ENCODE results near the gene RABGAP1L. TPM values are rescaled to one million over a fixed set of nuclear protein-coding genes. Genes with fewer than 3 reads are reported as not detected.

Gene RABGAP1L
- total and polyA plus RNA-seq, 2 donors (not counting 3 experiments of a cell fraction or from before 2014, with no cell fraction given): 6.4 to 22.2 TPM

- no peaks in the 10 kb centered on the region for H3K9me3 ChIP-seq (replicated peaks; ENCODE audit: control insufficient read depth, insufficient read depth, low read length)
- DNase-seq (ENCODE audit: low read depth, low spot score) (peak; percentile 85), FAIRE-seq (peak; percentile 85)
- dilution Hi-C loops (cut with MboI; ENCODE audit: extremely low pct_ligation_motif_present, low sequenced_read_pairs) (no loop called here), intact Hi-C loops (cut with micrococcal nuclease) (loop anchor here (1.0 to 2.0 kb wide), 4 partner anchors 13 to 54 kb away; partner anchors contain the start of genes CACYBP and MRPS14)
- TF ChIP-seq JUN (IDR thresholded peaks at IDR 0.05; ENCODE audit: borderline replicate concordance, insufficient read depth, insufficient read length, low read depth) (peak; percentile 11), FOS (IDR thresholded peaks at IDR 0.05; ENCODE audit: borderline replicate concordance, insufficient read depth, low read length) (no peak)
- peak overlapping the region; percentile 56 for H3K27ac ChIP-seq (ENCODE audit: insufficient read depth, low read depth, low read length)
- POLR2A ChIA-PET: no interaction called here
- no TSS peak for BruUV-seq (replicated peaks)
- no peaks in the 10 kb centered on the region for H4K20me1 ChIP-seq (replicated peaks; ENCODE audit: control insufficient read depth, extremely low read depth, insufficient read depth, low read length)
- CTCF ChIA-PET: interaction anchor here (0.7 to 1.8 kb wide), 7 partner anchors 8 to 706 kb away, joined by 3 to 9 read pairs (median 3); no protein-coding TSS in a partner anchor
- no peaks in the 10 kb centered on the region for H3K79me2 ChIP-seq (ENCODE audit: control insufficient read depth, insufficient read depth, low read length)
- H3K9ac ChIP-seq (replicated peaks; ENCODE audit: extremely low read depth, insufficient read depth, low read length): no peak overlapping the region
- no peaks in the 10 kb centered on the region for H3K36me3 ChIP-seq (ENCODE audit: control insufficient read depth in 2 of 2, extremely low read depth in 1 of 2, insufficient read depth in 2 of 2, low read length in 2 of 2)
- no peaks in the 10 kb centered on the region for H3K27me3 ChIP-seq (ENCODE audit: control insufficient read depth in 2 of 2, insufficient read depth in 2 of 2, low read length in 2 of 2)
- no peak overlapping the region for H3K4me3 ChIP-seq (replicated peaks in 1 of 3; ENCODE audit: insufficient read depth in 1 of 3, low read depth in 1 of 3, low read length in 3 of 3)
- no peaks in the 10 kb centered on the region for H3K9me1 ChIP-seq (replicated peaks; ENCODE audit: control insufficient read depth, extremely low read depth, insufficient read depth, low read length)
- H2AFZ ChIP-seq (ENCODE audit: low read depth, low read length): peak overlapping the region; percentile 6
- H3K4me1 ChIP-seq (ENCODE audit: control insufficient read depth, extremely low read depth, insufficient read depth, low read length): peaks cover 28% of the 10 kb centered on the region
- peak overlapping the region; percentile 74 for H3K4me2 ChIP-seq (ENCODE audit: insufficient read depth, low read length)
These were observed 809.5 kb downstream of the RABGAP1L start for GRCh38 chr1:174968750-174969244.

GRCh38 chr1:174969977-174970376 is 810.7 kb downstream of the RABGAP1L start:
- peak; percentile 47 for FAIRE-seq
- no TSS peak for BruUV-seq (replicated peaks)
- POLR2A ChIA-PET: no interaction called here
- Histone ChIP-seq H3K27me3 (ENCODE audit: control insufficient read depth in 2 of 2, insufficient read depth in 2 of 2, low read length in 2 of 2) (no peaks in the 10 kb centered on the region), H3K79me2 (ENCODE audit: control insufficient read depth, insufficient read depth, low read length) (no peaks in the 10 kb centered on the region), H3K4me3 (replicated peaks in 1 of 3; ENCODE audit: insufficient read depth in 1 of 3, low read depth in 1 of 3, low read length in 3 of 3) (no peak overlapping the region), H2AFZ (ENCODE audit: low read depth, low read length) (no peak overlapping the region), H3K4me1 (ENCODE audit: control insufficient read depth, extremely low read depth, insufficient read depth, low read length) (peaks cover 28% of the 10 kb centered on the region), H4K20me1 (replicated peaks; ENCODE audit: control insufficient read depth, extremely low read depth, insufficient read depth, low read length) (no peaks in the 10 kb centered on the region), H3K4me2 (ENCODE audit: insufficient read depth, low read length) (no peak overlapping the region), H3K9ac (replicated peaks; ENCODE audit: extremely low read depth, insufficient read depth, low read length) (no peak overlapping the region), H3K9me1 (replicated peaks; ENCODE audit: control insufficient read depth, extremely low read depth, insufficient read depth, low read length) (no peaks in the 10 kb centered on the region), H3K27ac (ENCODE audit: insufficient read depth, low read depth, low read length) (no peak overlapping the region), H3K36me3 (ENCODE audit: control insufficient read depth in 2 of 2, extremely low read depth in 1 of 2, insufficient read depth in 2 of 2, low read length in 2 of 2) (no peaks in the 10 kb centered on the region), H3K9me3 (replicated peaks; ENCODE audit: control insufficient read depth, insufficient read depth, low read length) (no peaks in the 10 kb centered on the region)
- dilution Hi-C loops (cut with MboI; ENCODE audit: extremely low pct_ligation_motif_present, low sequenced_read_pairs) (no loop called here), intact Hi-C loops (cut with micrococcal nuclease) (loop anchor here (2.0 kb wide), 2 partner anchors 21 to 53 kb away; partner anchors contain the start of gene MRPS14)
- TF ChIP-seq GATA2 (IDR thresholded peaks at IDR 0.05; ENCODE audit: insufficient read depth, insufficient read length, low read depth, low read length) (no peak), CTCF (IDR thresholded peaks at IDR 0.05; ENCODE audit: extremely low read depth in 1 of 2, insufficient read depth in 1 of 2, low read depth in 1 of 2, low read length in 2 of 2) (no peak)
- DNase-seq (ENCODE audit: low read depth, low spot score): no peak
- CTCF ChIA-PET: interaction anchor here (1.3 kb wide), 1 partner anchor 14 kb away, joined by 3 read pairs; no protein-coding TSS in a partner anchor

Measured in endothelial cell of umbilical vein (primary cell).